ENCODE data around the gene CTCF.

GRCh38 chr16:67659675-67660563, 97.6 kb downstream of the CTCF start, which contains the start of gene ACD:
- TF ChIP-seq EZH2phosphoT487 (IDR thresholded peaks at IDR 0.05; ENCODE audit: low read depth, severe bottlenecking, unreplicated experiment) (no peak), CTCF (IDR thresholded peaks at IDR 0.05; ENCODE audit: poor library complexity) (no peak)
